H9 (cell line): ENCODE results near the gene PLB1. TPM values are rescaled to one million over a fixed set of nuclear protein-coding genes. Genes with fewer than 3 reads are reported as not detected.

Experiments
- DNase-seq: peaks from one replicate; pipeline ENCODE4 v3.0.0-alpha.2; 2017
- H2AFZ ChIP-seq: one replicate; pipeline ENCODE4 v1.6.1; 2013; ENCODE audit warnings: mild to moderate bottlenecking, low read length, control low read depth, moderate library complexity
- H2AK5ac ChIP-seq: 2 replicates; pipeline ENCODE4 v1.6.1; 2013; ENCODE audit warnings: low read length, control low read depth, mixed read lengths; ENCODE audit not compliant: insufficient read length
- H2BK120ac ChIP-seq: one replicate; pipeline ENCODE4 v1.6.1; 2013; ENCODE audit warnings: low read depth, mild to moderate bottlenecking, low read length, control low read depth, inconsistent platforms; ENCODE audit not compliant: poor library complexity, severe bottlenecking
- H2BK12ac ChIP-seq: 2 replicates; pipeline ENCODE4 v1.6.1; 2013; ENCODE audit warnings: low read length, control low read depth, mixed read lengths, low read depth; ENCODE audit not compliant: insufficient read length
- H2BK15ac ChIP-seq: 2 replicates; pipeline ENCODE4 v1.6.1; 2013; ENCODE audit warnings: low read depth, low read length, control low read depth
- H2BK20ac ChIP-seq: one replicate; pipeline ENCODE4 v1.6.1; 2013; ENCODE audit warnings: low read depth, mild to moderate bottlenecking, low read length, control low read depth, inconsistent platforms; ENCODE audit not compliant: poor library complexity, severe bottlenecking
- H2BK5ac ChIP-seq: 2 replicates; pipeline ENCODE4 v1.6.1; 2013; ENCODE audit warnings: low read length, control low read depth, mixed read lengths; ENCODE audit not compliant: insufficient read length
- H3K14ac ChIP-seq: 2 replicates; pipeline ENCODE4 v1.6.1; 2013; ENCODE audit warnings: low read length, control low read depth; ENCODE audit not compliant: insufficient read depth
- H3K18ac ChIP-seq: 2 replicates; pipeline ENCODE4 v1.6.1; 2013; ENCODE audit warnings: low read depth, mild to moderate bottlenecking, mixed read lengths, low read length, control low read depth; ENCODE audit not compliant: insufficient read length
- H3K23ac ChIP-seq: 2 replicates; pipeline ENCODE4 v1.6.1; 2013; ENCODE audit warnings: low read length, control low read depth, mixed read lengths, low read depth; ENCODE audit not compliant: insufficient read length
- H3K23me2 ChIP-seq: 2 replicates; pipeline ENCODE4 v1.6.1; 2013; ENCODE audit warnings: low read depth, mild to moderate bottlenecking, mixed read lengths, low read length, control low read depth; ENCODE audit not compliant: insufficient read length, poor library complexity, severe bottlenecking
- H3K27ac ChIP-seq: 2 replicates; pipeline ENCODE4 v1.5.1; 2013; ENCODE audit warnings: low read length, control low read depth, mixed read lengths, low read depth; ENCODE audit not compliant: insufficient read length
- H3K27me3 ChIP-seq: 2 replicates; pipeline ENCODE4 v1.6.1; 2013; ENCODE audit warnings: low read length, control low read depth, inconsistent platforms; ENCODE audit not compliant: insufficient read depth
- H3K4ac ChIP-seq: 2 replicates; pipeline ENCODE4 v1.6.1; 2013; ENCODE audit warnings: low read depth, mild to moderate bottlenecking, control low read depth, inconsistent platforms, low read length, moderate library complexity
- H3K4me1 ChIP-seq: 2 replicates; pipeline ENCODE4 v1.6.1; 2013; ENCODE audit warnings: low read length, control low read depth, inconsistent platforms; ENCODE audit not compliant: insufficient read depth
- H3K4me2 ChIP-seq: 2 replicates; pipeline ENCODE4 v1.6.1; 2013; ENCODE audit warnings: low read length, control low read depth, mixed read lengths; ENCODE audit not compliant: insufficient read length, insufficient read depth
- H3K56ac ChIP-seq: 2 replicates; pipeline ENCODE4 v1.6.1; 2013; ENCODE audit warnings: low read depth, mild to moderate bottlenecking, mixed read lengths, low read length, control low read depth; ENCODE audit not compliant: insufficient read length
- H3K79me1 ChIP-seq: 2 replicates; pipeline ENCODE4 v1.6.1; 2013; ENCODE audit warnings: low read depth, mild to moderate bottlenecking, moderate library complexity, low read length, control low read depth, inconsistent platforms; ENCODE audit not compliant: insufficient read depth, poor library complexity, severe bottlenecking
- H3K79me2 ChIP-seq: 2 replicates; pipeline ENCODE4 v1.6.1; 2013; ENCODE audit warnings: low read length, control low read depth, inconsistent platforms; ENCODE audit not compliant: insufficient read depth
- H3K9ac ChIP-seq: 2 replicates; pipeline ENCODE4 v1.6.1; 2013; ENCODE audit warnings: low read length, control low read depth, mixed read lengths; ENCODE audit not compliant: insufficient read length; ENCODE audit errors: extremely low read depth
- H3K9me3 ChIP-seq: one replicate; pipeline ENCODE4 v1.6.1; 2013; ENCODE audit warnings: low read depth, low read length, inconsistent platforms; ENCODE audit not compliant: control insufficient read depth
- H3T11ph ChIP-seq: one replicate; pipeline ENCODE4 v1.6.1; 2013; ENCODE audit warnings: mild to moderate bottlenecking, low read length, control low read depth, inconsistent platforms
- H4K20me1 ChIP-seq: one replicate; pipeline ENCODE4 v1.6.1; 2013; ENCODE audit not compliant: control insufficient read depth, insufficient read length, insufficient read depth
- H4K5ac ChIP-seq: 2 replicates; pipeline ENCODE4 v1.6.1; 2013; ENCODE audit warnings: low read depth, mild to moderate bottlenecking, mixed read lengths, low read length, control low read depth; ENCODE audit not compliant: insufficient read length
- H4K8ac ChIP-seq: replicated peaks from 2 replicates; pipeline ENCODE4 v1.6.1; 2013; ENCODE audit warnings: low read length, control low read depth, mixed read lengths, low read depth; ENCODE audit not compliant: insufficient read length
- H4K91ac ChIP-seq: 2 replicates; pipeline ENCODE4 v1.6.1; 2013; ENCODE audit warnings: low read depth, mild to moderate bottlenecking, moderate library complexity, mixed read lengths, low read length, control low read depth; ENCODE audit not compliant: insufficient read length
- H3K27ac Mint-ChIP-seq, 3 experiments: 2 replicates in 2 of 3; 3 replicates in 1 of 3; pipeline ENCODE4 v1.8.0; 2020 to 2021; ENCODE audit warnings: mixed read lengths in 3 of 3, mild to moderate bottlenecking in 1 of 3, moderate library complexity in 1 of 3
- H3K27me3 Mint-ChIP-seq: 2 replicates; pipeline ENCODE4 v1.8.0; 2021; ENCODE audit warnings: low read depth, mild to moderate bottlenecking, moderate library complexity, mixed read lengths
- H3K36me3 Mint-ChIP-seq, 3 experiments: 2 replicates in 2 of 3; 3 replicates in 1 of 3; pipeline ENCODE4 v1.8.0; 2020 to 2021; ENCODE audit warnings: low read depth in 3 of 3, mixed read lengths in 3 of 3; ENCODE audit not compliant: insufficient read depth in 1 of 3
- H3K4me1 Mint-ChIP-seq, 2 experiments: 2 replicates each; pipeline ENCODE4 v1.8.0; 2020; ENCODE audit warnings: mixed read lengths in 2 of 2
- H3K4me3 Mint-ChIP-seq, 2 experiments: 2 replicates in 1 of 2; 3 replicates in 1 of 2; pipeline ENCODE4 v1.8.0; 2020 to 2021; ENCODE audit warnings: mild to moderate bottlenecking in 2 of 2, mixed read lengths in 2 of 2, moderate library complexity in 1 of 2
- H3K9me3 Mint-ChIP-seq, 2 experiments: 2 replicates in 1 of 2; 3 replicates in 1 of 2; pipeline ENCODE4 v1.8.0; 2020; ENCODE audit warnings: mild to moderate bottlenecking in 2 of 2, mixed read lengths in 2 of 2, moderate library complexity in 1 of 2
- WGBS: extraction: QIAGEN DNeasy Blood & Tissue Kit; methylation state at CpG from one replicate; pipeline ENCODE4 v1.1.7; 2013; ENCODE audit warnings: missing lambda C conversion rate, low lambda C conversion rate, mixed read lengths; ENCODE audit not compliant: insufficient read length; ENCODE audit errors: extremely low coverage; 5-methylcytosine and 5-hydroxymethylcytosine counted together
- total RNA-seq: library from RNA; stranded (reverse); gene quantifications from 2 replicates; pipeline ENCODE4 v1.2.1, GENCODE V29; 2021
- TF ChIP-seq, protein P1 (sequence below): fragments of 200-600 bp; sonication (generic); conservative IDR thresholded peaks from 3 replicates; pipeline ENCODE4 v1.8.0; 2021; ENCODE audit warnings: antibody characterized with exemption, mild to moderate bottlenecking

Gene PLB1
- total RNA-seq, 1 experiment from 2014 or later = not detected

- Histone ChIP-seq H2BK5ac (no peak overlapping the region), H2BK15ac (no peak overlapping the region), H3K14ac (no peak overlapping the region), H3K27me3 (no peaks in the 10 kb centered on the region), H3K56ac (no peak overlapping the region), H2AK5ac (no peak overlapping the region), H3K4ac (no peak overlapping the region), H4K20me1 (no peaks in the 10 kb centered on the region), H3K4me2 (no peak overlapping the region), H3K27ac (no peak overlapping the region), H3K9me3 (no peaks in the 10 kb centered on the region), H3K79me2 (no peaks in the 10 kb centered on the region), H2BK20ac (no peak overlapping the region), H4K5ac (no peak overlapping the region), H3K23ac (no peak overlapping the region), H3K79me1 (no peaks in the 10 kb centered on the region), H3K9ac (no peak overlapping the region), H3K18ac (no peak overlapping the region), H3K4me1 (no peaks in the 10 kb centered on the region), H3K23me2 (no peaks in the 10 kb centered on the region), H2BK12ac (no peak overlapping the region), H4K91ac (no peak overlapping the region), H3T11ph (no peak overlapping the region), H4K8ac (no peak overlapping the region), H2AFZ (no peak overlapping the region), H2BK120ac (no peak overlapping the region)
- no peaks in the 10 kb centered on the region for H3K27me3 Mint-ChIP-seq
- no peak overlapping the region; a peak in 1 of 7 replicates for H3K27ac Mint-ChIP-seq
- peaks cover 15 to 17% of the 10 kb centered on the region in 2 experiments for H3K4me1 Mint-ChIP-seq
- no peak for DNase-seq
- no peak overlapping the region for H3K4me3 Mint-ChIP-seq
- no CpG with 5 or more reads among the region's 3 CpGs for WGBS
- no peaks in the 10 kb centered on the region for H3K9me3 Mint-ChIP-seq
- TF ChIP-seq, protein P1, sequence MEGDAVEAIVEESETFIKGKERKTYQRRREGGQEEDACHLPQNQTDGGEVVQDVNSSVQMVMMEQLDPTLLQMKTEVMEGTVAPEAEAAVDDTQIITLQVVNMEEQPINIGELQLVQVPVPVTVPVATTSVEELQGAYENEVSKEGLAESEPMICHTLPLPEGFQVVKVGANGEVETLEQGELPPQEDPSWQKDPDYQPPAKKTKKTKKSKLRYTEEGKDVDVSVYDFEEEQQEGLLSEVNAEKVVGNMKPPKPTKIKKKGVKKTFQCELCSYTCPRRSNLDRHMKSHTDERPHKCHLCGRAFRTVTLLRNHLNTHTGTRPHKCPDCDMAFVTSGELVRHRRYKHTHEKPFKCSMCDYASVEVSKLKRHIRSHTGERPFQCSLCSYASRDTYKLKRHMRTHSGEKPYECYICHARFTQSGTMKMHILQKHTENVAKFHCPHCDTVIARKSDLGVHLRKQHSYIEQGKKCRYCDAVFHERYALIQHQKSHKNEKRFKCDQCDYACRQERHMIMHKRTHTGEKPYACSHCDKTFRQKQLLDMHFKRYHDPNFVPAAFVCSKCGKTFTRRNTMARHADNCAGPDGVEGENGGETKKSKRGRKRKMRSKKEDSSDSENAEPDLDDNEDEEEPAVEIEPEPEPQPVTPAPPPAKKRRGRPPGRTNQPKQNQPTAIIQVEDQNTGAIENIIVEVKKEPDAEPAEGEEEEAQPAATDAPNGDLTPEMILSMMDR = no peak
- H3K36me3 Mint-ChIP-seq = no peaks in the 10 kb centered on the region
Measured at GRCh38 chr2:28648147-28648546, 152.3 kb downstream of the PLB1 start.
